C4-2B (cell line): Measurements from ENCODE around the gene GALNT16.

Source experiments
- CTCF ChIP-seq: fragments of 450-650 bp; conservative IDR thresholded peaks from 2 replicates; pipeline ENCODE4 v1.5.1; 2017; ENCODE audit warnings: mild to moderate bottlenecking
- ZFX ChIP-seq: fragments of 450-650 bp; IDR thresholded peaks from 2 replicates; pipeline ENCODE4 v1.6.1; 2017

- no peak for TF ChIP-seq CTCF
- TF ChIP-seq ZFX = no peak
These were observed 32.1 kb downstream of the GALNT16 start for GRCh38 chr14:69291891-69292561.
